GM12865 (cell line): ENCODE measurements around the gene CDIP1.

Experiments used
- DNase-seq: peaks from one replicate; pipeline ENCODE4 v3.0.0; 2010; ENCODE audit warnings: low read depth
- H3K4me3 ChIP-seq: 2 replicates; pipeline ENCODE4 v1.5.1; 2011; ENCODE audit warnings: mild to moderate bottlenecking, low read depth, low read length, control low read depth
- CTCF ChIP-seq: IDR thresholded peaks from 2 replicates; pipeline ENCODE4 v1.5.1; 2011; ENCODE audit warnings: low read length, control low read depth, low read depth, inconsistent platforms; ENCODE audit not compliant: insufficient read depth; ENCODE audit errors: missing control alignments

Gene CDIP1

GRCh38 chr16:4495766-4496165 lies 42.8 kb downstream of the CDIP1 start:
- DNase-seq, result no peak
- no peak overlapping the region for H3K4me3 ChIP-seq
- no peak for TF ChIP-seq CTCF

GRCh38 chr16:4494746-4495490 lies 43.7 kb downstream of the CDIP1 start:
- no peak for DNase-seq
- H3K4me3 ChIP-seq, result no peak overlapping the region
- TF ChIP-seq CTCF, result no peak

- no peak for TF ChIP-seq CTCF
- DNase-seq, result no peak
- H3K4me3 ChIP-seq, result no peak overlapping the region
These were observed 46.7 kb downstream of the CDIP1 start for GRCh38 chr16:4491898-4492297.

- H3K4me3 ChIP-seq, result no peak overlapping the region
- no peak for DNase-seq
- TF ChIP-seq CTCF, result no peak
These were observed 49.5 kb downstream of the CDIP1 start for GRCh38 chr16:4489030-4489429.

GRCh38 chr16:4488499-4488967 lies 50.0 kb downstream of the CDIP1 start:
- DNase-seq, result no peak
- no peak for TF ChIP-seq CTCF

GRCh38 chr16:4487955-4488498 lies 50.5 kb downstream of the CDIP1 start:
- no peak overlapping the region for H3K4me3 ChIP-seq
- no peak for DNase-seq
- TF ChIP-seq CTCF, result no peak

More at GRCh38 chr16:4488499-4488967, 50.0 kb downstream of the CDIP1 start:
- H3K4me3 ChIP-seq, result no peak overlapping the region
